ENCODE data around the gene SH2D5.

The SH2D5 gene

GRCh38 chr1:20696397-20697333, 35.8 kb downstream of the SH2D5 start:
- TF ChIP-seq SPI1 (IDR thresholded peaks at IDR 0.05; ENCODE audit: borderline replicate concordance, low read depth) (no peak), CTCF (IDR thresholded peaks at IDR 0.05; ENCODE audit: insufficient read depth, low read length) (peak; percentile 88)
- peak; percentile 64 to 83 for DNase-seq (ENCODE audit: low read depth in 1 of 2, low spot score in 1 of 2)
- Histone ChIP-seq H3K27ac (replicated peaks) (peak overlapping the region; percentile 64), H3K27me3 (ENCODE audit: insufficient read depth, poor library complexity, severe bottlenecking) (no peaks in the 10 kb centered on the region), H3K4me3 (replicated peaks; ENCODE audit: insufficient read depth, low read length) (peak overlapping the region; percentile 58)

- DNase-seq (ENCODE audit: low read depth in 1 of 2, low spot score in 1 of 2): no peak
- no peak overlapping the region for H3K27ac ChIP-seq (replicated peaks)
- no peak overlapping the region for H3K4me3 ChIP-seq (replicated peaks; ENCODE audit: insufficient read depth, low read length)
- TF ChIP-seq POLR2AphosphoS5 (IDR thresholded peaks at IDR 0.05; ENCODE audit: low read depth) (no peak), GABPA (IDR thresholded peaks at IDR 0.05; ENCODE audit: low read depth) (no peak), CTCF (IDR thresholded peaks at IDR 0.05; ENCODE audit: insufficient read depth, low read length) (no peak), REST (IDR thresholded peaks at IDR 0.05; ENCODE audit: insufficient replicate concordance, low read depth) (no peak), SPI1 (IDR thresholded peaks at IDR 0.05; ENCODE audit: borderline replicate concordance, low read depth) (no peak)
- H3K27me3 ChIP-seq (ENCODE audit: insufficient read depth, poor library complexity, severe bottlenecking): no peaks in the 10 kb centered on the region
Measured at GRCh38 chr1:20695515-20695914, 37.0 kb downstream of the SH2D5 start.

GRCh38 chr1:20693623-20694022, 38.9 kb downstream of the SH2D5 start:
- TF ChIP-seq REST (IDR thresholded peaks at IDR 0.05; ENCODE audit: insufficient replicate concordance, low read depth) (no peak), POLR2AphosphoS5 (IDR thresholded peaks at IDR 0.05; ENCODE audit: low read depth) (no peak), SPI1 (IDR thresholded peaks at IDR 0.05; ENCODE audit: borderline replicate concordance, low read depth) (no peak), GABPA (IDR thresholded peaks at IDR 0.05; ENCODE audit: low read depth) (no peak), CTCF (IDR thresholded peaks at IDR 0.05; ENCODE audit: insufficient read depth, low read length) (no peak)
- Histone ChIP-seq H3K27me3 (ENCODE audit: insufficient read depth, poor library complexity, severe bottlenecking) (no peaks in the 10 kb centered on the region), H3K4me3 (replicated peaks; ENCODE audit: insufficient read depth, low read length) (no peak overlapping the region), H3K27ac (replicated peaks) (no peak overlapping the region)
- no peak for DNase-seq (ENCODE audit: low read depth in 1 of 2, low spot score in 1 of 2)
